CD4-positive, alpha-beta T cell treated with Interleukin-15 for 4 hours (primary cell): ENCODE results near the gene GHR.

Experiments
- DNase-seq: peaks from one replicate; pipeline ENCODE4 v3.0.0-alpha.2; 2020; ENCODE audit warnings: low spot score

The GHR gene

GRCh38 chr5:42516282-42517042 lies 93.2 kb downstream of the GHR start:
- no peak for DNase-seq

- no peak for DNase-seq
Measured at GRCh38 chr5:42517164-42517563, 93.9 kb downstream of the GHR start.

GRCh38 chr5:42518595-42519221 lies 95.5 kb downstream of the GHR start:
- DNase-seq, result no peak

- DNase-seq, result no peak
Measured at GRCh38 chr5:42520203-42520602, 97.0 kb downstream of the GHR start.

- no peak for DNase-seq
Measured at GRCh38 chr5:42520957-42521356, 97.7 kb downstream of the GHR start.

GRCh38 chr5:42521406-42521805 lies 98.2 kb downstream of the GHR start:
- no peak for DNase-seq

- DNase-seq, result no peak
Measured at GRCh38 chr5:42522783-42523182, 99.5 kb downstream of the GHR start.

- no peak for DNase-seq
Measured at GRCh38 chr5:42526179-42526578, 102.9 kb downstream of the GHR start.

GRCh38 chr5:42531611-42532010 lies 108.4 kb downstream of the GHR start:
- DNase-seq, result no peak

GRCh38 chr5:42542106-42542505 lies 118.9 kb downstream of the GHR start:
- no peak for DNase-seq

GRCh38 chr5:42543774-42544173 lies 120.5 kb downstream of the GHR start:
- DNase-seq, result no peak

- DNase-seq, result no peak
Measured at GRCh38 chr5:42545038-42545437, 121.8 kb downstream of the GHR start.

GRCh38 chr5:42547141-42547540 lies 123.9 kb downstream of the GHR start:
- DNase-seq, result no peak

- DNase-seq, result no peak
Measured at GRCh38 chr5:42547894-42548293, 124.7 kb downstream of the GHR start.

- DNase-seq, result no peak
Measured at GRCh38 chr5:42552597-42552996, 129.4 kb downstream of the GHR start.

- no peak for DNase-seq
Measured at GRCh38 chr5:42553461-42553860, 130.2 kb downstream of the GHR start.

- no peak for DNase-seq
Measured at GRCh38 chr5:42555010-42555409, 131.8 kb downstream of the GHR start.

GRCh38 chr5:42555797-42556196 lies 132.6 kb downstream of the GHR start:
- DNase-seq, result no peak

GRCh38 chr5:42557689-42558088 lies 134.4 kb downstream of the GHR start:
- DNase-seq, result no peak

- no peak for DNase-seq
Measured at GRCh38 chr5:42561656-42562055, 138.4 kb downstream of the GHR start.

GRCh38 chr5:42564689-42565356 lies 141.6 kb downstream of the GHR start:
- no peak for DNase-seq

GRCh38 chr5:42566652-42567295 lies 143.5 kb downstream of the GHR start:
- DNase-seq, result no peak

- no peak for DNase-seq
Measured at GRCh38 chr5:42569325-42569724, 146.1 kb downstream of the GHR start.
